H9 (cell line): ENCODE results near the gene SYNGR4. TPM values are rescaled to one million over a fixed set of nuclear protein-coding genes. Genes with fewer than 3 reads are reported as not detected.
"Not testable (repeated sequence)": the region's sequence is repeated elsewhere in the genome, so short reads cannot be mapped to it uniquely, and the experiment has no call there.

Source experiments
- DNase-seq: peaks from one replicate; pipeline ENCODE4 v3.0.0-alpha.2; 2017
- H2AFZ ChIP-seq: one replicate; pipeline ENCODE4 v1.6.1; 2013; ENCODE audit warnings: mild to moderate bottlenecking, low read length, control low read depth, moderate library complexity
- H2AK5ac ChIP-seq: 2 replicates; pipeline ENCODE4 v1.6.1; 2013; ENCODE audit warnings: low read length, control low read depth, mixed read lengths; ENCODE audit not compliant: insufficient read length
- H2BK120ac ChIP-seq: one replicate; pipeline ENCODE4 v1.6.1; 2013; ENCODE audit warnings: low read depth, mild to moderate bottlenecking, low read length, control low read depth, inconsistent platforms; ENCODE audit not compliant: poor library complexity, severe bottlenecking
- H2BK12ac ChIP-seq: 2 replicates; pipeline ENCODE4 v1.6.1; 2013; ENCODE audit warnings: low read length, control low read depth, mixed read lengths, low read depth; ENCODE audit not compliant: insufficient read length
- H2BK15ac ChIP-seq: 2 replicates; pipeline ENCODE4 v1.6.1; 2013; ENCODE audit warnings: low read depth, low read length, control low read depth
- H2BK20ac ChIP-seq: one replicate; pipeline ENCODE4 v1.6.1; 2013; ENCODE audit warnings: low read depth, mild to moderate bottlenecking, low read length, control low read depth, inconsistent platforms; ENCODE audit not compliant: poor library complexity, severe bottlenecking
- H2BK5ac ChIP-seq: 2 replicates; pipeline ENCODE4 v1.6.1; 2013; ENCODE audit warnings: low read length, control low read depth, mixed read lengths; ENCODE audit not compliant: insufficient read length
- H3K14ac ChIP-seq: 2 replicates; pipeline ENCODE4 v1.6.1; 2013; ENCODE audit warnings: low read length, control low read depth; ENCODE audit not compliant: insufficient read depth
- H3K18ac ChIP-seq: 2 replicates; pipeline ENCODE4 v1.6.1; 2013; ENCODE audit warnings: low read depth, mild to moderate bottlenecking, mixed read lengths, low read length, control low read depth; ENCODE audit not compliant: insufficient read length
- H3K23ac ChIP-seq: 2 replicates; pipeline ENCODE4 v1.6.1; 2013; ENCODE audit warnings: low read length, control low read depth, mixed read lengths, low read depth; ENCODE audit not compliant: insufficient read length
- H3K23me2 ChIP-seq: 2 replicates; pipeline ENCODE4 v1.6.1; 2013; ENCODE audit warnings: low read depth, mild to moderate bottlenecking, mixed read lengths, low read length, control low read depth; ENCODE audit not compliant: insufficient read length, poor library complexity, severe bottlenecking
- H3K27ac ChIP-seq: 2 replicates; pipeline ENCODE4 v1.5.1; 2013; ENCODE audit warnings: low read length, control low read depth, mixed read lengths, low read depth; ENCODE audit not compliant: insufficient read length
- H3K27me3 ChIP-seq: 2 replicates; pipeline ENCODE4 v1.6.1; 2013; ENCODE audit warnings: low read length, control low read depth, inconsistent platforms; ENCODE audit not compliant: insufficient read depth
- H3K4ac ChIP-seq: 2 replicates; pipeline ENCODE4 v1.6.1; 2013; ENCODE audit warnings: low read depth, mild to moderate bottlenecking, control low read depth, inconsistent platforms, low read length, moderate library complexity
- H3K4me1 ChIP-seq: 2 replicates; pipeline ENCODE4 v1.6.1; 2013; ENCODE audit warnings: low read length, control low read depth, inconsistent platforms; ENCODE audit not compliant: insufficient read depth
- H3K4me2 ChIP-seq: 2 replicates; pipeline ENCODE4 v1.6.1; 2013; ENCODE audit warnings: low read length, control low read depth, mixed read lengths; ENCODE audit not compliant: insufficient read length, insufficient read depth
- H3K56ac ChIP-seq: 2 replicates; pipeline ENCODE4 v1.6.1; 2013; ENCODE audit warnings: low read depth, mild to moderate bottlenecking, mixed read lengths, low read length, control low read depth; ENCODE audit not compliant: insufficient read length
- H3K79me1 ChIP-seq: 2 replicates; pipeline ENCODE4 v1.6.1; 2013; ENCODE audit warnings: low read depth, mild to moderate bottlenecking, moderate library complexity, low read length, control low read depth, inconsistent platforms; ENCODE audit not compliant: insufficient read depth, poor library complexity, severe bottlenecking
- H3K79me2 ChIP-seq: 2 replicates; pipeline ENCODE4 v1.6.1; 2013; ENCODE audit warnings: low read length, control low read depth, inconsistent platforms; ENCODE audit not compliant: insufficient read depth
- H3K9ac ChIP-seq: 2 replicates; pipeline ENCODE4 v1.6.1; 2013; ENCODE audit warnings: low read length, control low read depth, mixed read lengths; ENCODE audit not compliant: insufficient read length; ENCODE audit errors: extremely low read depth
- H3K9me3 ChIP-seq: one replicate; pipeline ENCODE4 v1.6.1; 2013; ENCODE audit warnings: low read depth, low read length, inconsistent platforms; ENCODE audit not compliant: control insufficient read depth
- H3T11ph ChIP-seq: one replicate; pipeline ENCODE4 v1.6.1; 2013; ENCODE audit warnings: mild to moderate bottlenecking, low read length, control low read depth, inconsistent platforms
- H4K20me1 ChIP-seq: one replicate; pipeline ENCODE4 v1.6.1; 2013; ENCODE audit not compliant: control insufficient read depth, insufficient read length, insufficient read depth
- H4K5ac ChIP-seq: 2 replicates; pipeline ENCODE4 v1.6.1; 2013; ENCODE audit warnings: low read depth, mild to moderate bottlenecking, mixed read lengths, low read length, control low read depth; ENCODE audit not compliant: insufficient read length
- H4K8ac ChIP-seq: replicated peaks from 2 replicates; pipeline ENCODE4 v1.6.1; 2013; ENCODE audit warnings: low read length, control low read depth, mixed read lengths, low read depth; ENCODE audit not compliant: insufficient read length
- H4K91ac ChIP-seq: 2 replicates; pipeline ENCODE4 v1.6.1; 2013; ENCODE audit warnings: low read depth, mild to moderate bottlenecking, moderate library complexity, mixed read lengths, low read length, control low read depth; ENCODE audit not compliant: insufficient read length
- H3K27ac Mint-ChIP-seq, 3 experiments: 2 replicates in 2 of 3; 3 replicates in 1 of 3; pipeline ENCODE4 v1.8.0; 2020 to 2021; ENCODE audit warnings: mixed read lengths in 3 of 3, mild to moderate bottlenecking in 1 of 3, moderate library complexity in 1 of 3
- H3K27me3 Mint-ChIP-seq: 2 replicates; pipeline ENCODE4 v1.8.0; 2021; ENCODE audit warnings: low read depth, mild to moderate bottlenecking, moderate library complexity, mixed read lengths
- H3K36me3 Mint-ChIP-seq, 3 experiments: 2 replicates in 2 of 3; 3 replicates in 1 of 3; pipeline ENCODE4 v1.8.0; 2020 to 2021; ENCODE audit warnings: low read depth in 3 of 3, mixed read lengths in 3 of 3; ENCODE audit not compliant: insufficient read depth in 1 of 3
- H3K4me1 Mint-ChIP-seq, 2 experiments: 2 replicates each; pipeline ENCODE4 v1.8.0; 2020; ENCODE audit warnings: mixed read lengths in 2 of 2
- H3K4me3 Mint-ChIP-seq, 2 experiments: 2 replicates in 1 of 2; 3 replicates in 1 of 2; pipeline ENCODE4 v1.8.0; 2020 to 2021; ENCODE audit warnings: mild to moderate bottlenecking in 2 of 2, mixed read lengths in 2 of 2, moderate library complexity in 1 of 2
- H3K9me3 Mint-ChIP-seq, 2 experiments: 2 replicates in 1 of 2; 3 replicates in 1 of 2; pipeline ENCODE4 v1.8.0; 2020; ENCODE audit warnings: mild to moderate bottlenecking in 2 of 2, mixed read lengths in 2 of 2, moderate library complexity in 1 of 2
- WGBS: extraction: QIAGEN DNeasy Blood & Tissue Kit; methylation state at CpG from one replicate; pipeline ENCODE4 v1.1.7; 2013; ENCODE audit warnings: missing lambda C conversion rate, low lambda C conversion rate, mixed read lengths; ENCODE audit not compliant: insufficient read length; ENCODE audit errors: extremely low coverage; 5-methylcytosine and 5-hydroxymethylcytosine counted together
- total RNA-seq: library from RNA; stranded (reverse); gene quantifications from 2 replicates; pipeline ENCODE4 v1.2.1, GENCODE V29; 2021
- TF ChIP-seq, protein P1 (sequence below): fragments of 200-600 bp; sonication (generic); conservative IDR thresholded peaks from 3 replicates; pipeline ENCODE4 v1.8.0; 2021; ENCODE audit warnings: antibody characterized with exemption, mild to moderate bottlenecking

The SYNGR4 gene
- total RNA-seq, 1 experiment from 2014 or later: 0.31 TPM

DNA sequence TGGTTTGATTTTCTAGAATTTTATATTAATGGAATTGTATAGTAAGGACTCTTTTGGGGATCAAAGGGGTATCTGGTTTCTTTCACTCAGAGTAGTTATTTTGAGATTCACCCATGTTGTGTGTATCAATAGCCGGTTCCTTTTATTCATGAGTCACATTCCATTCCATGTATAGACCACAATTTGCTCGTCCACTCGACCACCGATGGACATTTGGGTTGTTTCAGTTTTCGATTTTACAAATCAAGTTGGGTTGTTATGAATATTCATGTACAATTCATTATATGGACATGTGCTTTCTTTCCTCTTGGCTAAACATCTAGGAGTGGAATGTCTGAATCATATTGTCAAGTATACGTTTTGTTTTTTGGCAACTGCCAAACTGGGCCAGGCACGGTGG lies 48.5 kb upstream of the SYNGR4 start:
- Histone ChIP-seq H3K9me3 (no peaks in the 10 kb centered on the region), H3K27ac (no peak overlapping the region), H3T11ph (no peak overlapping the region), H3K27me3 (no peaks in the 10 kb centered on the region), H3K4me1 (no peaks in the 10 kb centered on the region), H3K4me2 (no peak overlapping the region), H3K56ac (no peak overlapping the region), H4K20me1 (no peaks in the 10 kb centered on the region), H4K91ac (no peak overlapping the region), H3K14ac (no peak overlapping the region), H2BK20ac (no peak overlapping the region), H2BK120ac (no peak overlapping the region), H3K23ac (no peak overlapping the region), H3K23me2 (no peaks in the 10 kb centered on the region), H2BK12ac (no peak overlapping the region), H3K4ac (no peak overlapping the region), H2AFZ (no peak overlapping the region), H3K79me1 (no peaks in the 10 kb centered on the region), H4K5ac (no peak overlapping the region), H2AK5ac (no peak overlapping the region), H2BK15ac (no peak overlapping the region), H3K9ac (no peak overlapping the region), H3K79me2 (no peaks in the 10 kb centered on the region), H4K8ac (no peak overlapping the region), H3K18ac (no peak overlapping the region), H2BK5ac (no peak overlapping the region)
- DNase-seq: no peak
- peaks cover 2% of the 10 kb centered on the region; the same call in 1 of the 2 replicates for H3K27me3 Mint-ChIP-seq
- H3K4me1 Mint-ChIP-seq: peaks cover 17 to 26% of the 10 kb centered on the region in 2 experiments
- no peak overlapping the region for H3K4me3 Mint-ChIP-seq
- no peaks in the 10 kb centered on the region for H3K9me3 Mint-ChIP-seq
- H3K36me3 Mint-ChIP-seq: no peaks in the 10 kb centered on the region; a peak in 1 of 7 replicates
- H3K27ac Mint-ChIP-seq: no peak overlapping the region
- TF ChIP-seq, protein P1, sequence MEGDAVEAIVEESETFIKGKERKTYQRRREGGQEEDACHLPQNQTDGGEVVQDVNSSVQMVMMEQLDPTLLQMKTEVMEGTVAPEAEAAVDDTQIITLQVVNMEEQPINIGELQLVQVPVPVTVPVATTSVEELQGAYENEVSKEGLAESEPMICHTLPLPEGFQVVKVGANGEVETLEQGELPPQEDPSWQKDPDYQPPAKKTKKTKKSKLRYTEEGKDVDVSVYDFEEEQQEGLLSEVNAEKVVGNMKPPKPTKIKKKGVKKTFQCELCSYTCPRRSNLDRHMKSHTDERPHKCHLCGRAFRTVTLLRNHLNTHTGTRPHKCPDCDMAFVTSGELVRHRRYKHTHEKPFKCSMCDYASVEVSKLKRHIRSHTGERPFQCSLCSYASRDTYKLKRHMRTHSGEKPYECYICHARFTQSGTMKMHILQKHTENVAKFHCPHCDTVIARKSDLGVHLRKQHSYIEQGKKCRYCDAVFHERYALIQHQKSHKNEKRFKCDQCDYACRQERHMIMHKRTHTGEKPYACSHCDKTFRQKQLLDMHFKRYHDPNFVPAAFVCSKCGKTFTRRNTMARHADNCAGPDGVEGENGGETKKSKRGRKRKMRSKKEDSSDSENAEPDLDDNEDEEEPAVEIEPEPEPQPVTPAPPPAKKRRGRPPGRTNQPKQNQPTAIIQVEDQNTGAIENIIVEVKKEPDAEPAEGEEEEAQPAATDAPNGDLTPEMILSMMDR: no peak
- no CpG with 5 or more reads among the region's 7 CpGs for WGBS

DNA sequence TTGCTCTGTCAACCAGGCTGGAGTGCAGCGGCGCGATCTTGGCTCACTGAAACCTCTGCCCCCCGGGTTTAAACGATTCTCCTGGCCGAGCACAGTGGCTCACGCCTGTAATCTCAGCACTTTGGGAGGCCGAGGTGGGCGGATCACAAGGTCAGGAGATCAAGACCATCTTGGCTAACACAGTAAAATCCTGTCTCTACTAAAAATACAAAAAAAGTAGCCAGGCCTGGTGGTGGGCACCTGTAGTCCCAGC lies 46.5 kb upstream of the SYNGR4 start:
- not testable (repeated sequence) for H2BK15ac ChIP-seq, H2AFZ ChIP-seq, H3K23me2 ChIP-seq, H2BK120ac ChIP-seq, H4K8ac ChIP-seq, H3K27me3 ChIP-seq, H3K4ac ChIP-seq, H3K18ac ChIP-seq, H3K23ac ChIP-seq, H3T11ph ChIP-seq, H3K79me2 ChIP-seq, H3K4me3 Mint-ChIP-seq, H4K5ac ChIP-seq, H3K79me1 ChIP-seq, H3K4me2 ChIP-seq, H3K27me3 Mint-ChIP-seq, H4K20me1 ChIP-seq, H3K9me3 Mint-ChIP-seq, H3K27ac Mint-ChIP-seq, H4K91ac ChIP-seq, H3K56ac ChIP-seq, H3K9ac ChIP-seq, H2BK12ac ChIP-seq, H2BK20ac ChIP-seq, H3K36me3 Mint-ChIP-seq, H3K4me1 ChIP-seq, H3K14ac ChIP-seq, DNase-seq, H2BK5ac ChIP-seq, H2AK5ac ChIP-seq, H3K9me3 ChIP-seq, H3K27ac ChIP-seq
- WGBS: no CpG with 5 or more reads among the region's 9 CpGs
- peaks cover 23 to 38% of the 10 kb centered on the region in 2 experiments for H3K4me1 Mint-ChIP-seq
